SK-N-SH treated with all-trans-retinoic acid at 6 μM for 48 hours (cell line): ENCODE measurements around the gene SFMBT1.

ENCODE experiments used
- ATAC-seq: fragments of 200-7000 bp; cut with Tn5 transposase; 3 replicates; pipeline ENCODE4 v1.9.1; 2020; ENCODE audit warnings: mild to moderate bottlenecking, moderate library complexity
- ARNTL ChIP-seq: fragments of 450-650 bp; formaldehyde crosslinking; IDR thresholded peaks from 2 replicates; pipeline ENCODE4 v1.5.0; 2020; ENCODE audit warnings: low read depth, mild to moderate bottlenecking, moderate library complexity, borderline replicate concordance
- CSDC2 ChIP-seq: fragments of 250-450 bp; sonication (Bioruptor Pico); IDR thresholded peaks from 2 replicates; pipeline ENCODE4 v1.5.0; 2020; ENCODE audit warnings: mild to moderate bottlenecking, moderate library complexity
- ESRRG ChIP-seq: fragments of 250-450 bp; sonication (Bioruptor Pico); IDR thresholded peaks from 2 replicates; pipeline ENCODE4 v1.6.1; 2021; ENCODE audit warnings: mild to moderate bottlenecking
- GLIS3 ChIP-seq: fragments of 250-450 bp; sonication (Bioruptor Pico); IDR thresholded peaks from 2 replicates; pipeline ENCODE4 v1.5.0; 2020; ENCODE audit warnings: mild to moderate bottlenecking, moderate library complexity
- ISL1 ChIP-seq: fragments of 250-450 bp; sonication (Bioruptor Pico); IDR thresholded peaks from 2 replicates; pipeline ENCODE4 v2.1.2; 2022; ENCODE audit warnings: mild to moderate bottlenecking, moderate library complexity
- OSR1 ChIP-seq: fragments of 250-450 bp; sonication (Bioruptor Pico); IDR thresholded peaks from 2 replicates; pipeline ENCODE4 v1.8.0; 2022; ENCODE audit warnings: moderate library complexity, mild to moderate bottlenecking, inconsistent platforms
- PPARA ChIP-seq: fragments of 250-450 bp; sonication (Bioruptor Pico); IDR thresholded peaks from 2 replicates; pipeline ENCODE4 v1.5.0; 2020; ENCODE audit warnings: mild to moderate bottlenecking, borderline replicate concordance
- RARB ChIP-seq: fragments of 250-450 bp; sonication (Bioruptor Pico); IDR thresholded peaks from 2 replicates; pipeline ENCODE4 v1.8.0; 2021; ENCODE audit warnings: mild to moderate bottlenecking, moderate library complexity
- SNAI2 ChIP-seq: fragments of 250-450 bp; sonication (Bioruptor Pico); IDR thresholded peaks from 2 replicates; pipeline ENCODE4 v1.5.0; 2020; ENCODE audit warnings: mild to moderate bottlenecking, moderate library complexity
- TCF4 ChIP-seq: fragments of 250-450 bp; sonication (Bioruptor Pico); IDR thresholded peaks from 2 replicates; pipeline ENCODE4 v1.8.0; 2021; ENCODE audit warnings: mild to moderate bottlenecking, moderate library complexity, borderline replicate concordance
- TOX ChIP-seq: fragments of 250-450 bp; sonication (Bioruptor Pico); IDR thresholded peaks from 2 replicates; pipeline ENCODE4 v1.8.0; 2021; ENCODE audit warnings: mild to moderate bottlenecking, moderate library complexity, borderline replicate concordance
- ZC3H10 ChIP-seq: fragments of 250-450 bp; sonication (Bioruptor Pico); IDR thresholded peaks from 2 replicates; pipeline ENCODE4 v1.5.1; 2021; ENCODE audit warnings: mild to moderate bottlenecking, moderate library complexity
- ZFP3 ChIP-seq: fragments of 250-450 bp; sonication (Bioruptor Pico); IDR thresholded peaks from 2 replicates; pipeline ENCODE4 v1.5.0; 2020; ENCODE audit warnings: mild to moderate bottlenecking, moderate library complexity
- ZFP30 ChIP-seq: fragments of 450-650 bp; formaldehyde crosslinking; IDR thresholded peaks from 2 replicates; pipeline ENCODE4 v1.5.0; 2022; ENCODE audit warnings: mild to moderate bottlenecking, moderate library complexity
- ZNF565 ChIP-seq: fragments of 450-650 bp; formaldehyde crosslinking; conservative IDR thresholded peaks from 2 replicates; pipeline ENCODE4 v1.5.0; 2020; ENCODE audit warnings: low read depth, mild to moderate bottlenecking, moderate library complexity
- ZNF70 ChIP-seq: fragments of 450-650 bp; formaldehyde crosslinking; IDR thresholded peaks from 2 replicates; pipeline ENCODE4 v1.5.0; 2020; ENCODE audit warnings: mild to moderate bottlenecking, moderate library complexity
- ZNF8 ChIP-seq: fragments of 450-650 bp; formaldehyde crosslinking; IDR thresholded peaks from 2 replicates; pipeline ENCODE4 v1.5.0; 2020; ENCODE audit warnings: mild to moderate bottlenecking, moderate library complexity
- TF ChIP-seq, protein P1 (sequence below): fragments of 250-450 bp; sonication (Bioruptor Pico); IDR thresholded peaks from 2 replicates; pipeline ENCODE4 v1.5.1; 2021; ENCODE audit warnings: mild to moderate bottlenecking, moderate library complexity
- TF ChIP-seq, protein P2 (sequence below): fragments of 250-450 bp; sonication (Bioruptor Pico); IDR thresholded peaks from 2 replicates; pipeline ENCODE4 v1.5.0; 2020; ENCODE audit warnings: mild to moderate bottlenecking, moderate library complexity
- TF ChIP-seq, protein P3 (sequence below): fragments of 250-450 bp; sonication (Bioruptor Pico); IDR thresholded peaks from 2 replicates; pipeline ENCODE4 v1.8.0; 2020; ENCODE audit warnings: mild to moderate bottlenecking, moderate library complexity, borderline replicate concordance
- TF ChIP-seq, protein P4 (sequence below): fragments of 250-450 bp; sonication (Bioruptor Pico); IDR thresholded peaks from 2 replicates; pipeline ENCODE4 v1.8.0; 2021; ENCODE audit warnings: low read depth, mild to moderate bottlenecking, moderate library complexity, borderline replicate concordance

Gene SFMBT1

DNA sequence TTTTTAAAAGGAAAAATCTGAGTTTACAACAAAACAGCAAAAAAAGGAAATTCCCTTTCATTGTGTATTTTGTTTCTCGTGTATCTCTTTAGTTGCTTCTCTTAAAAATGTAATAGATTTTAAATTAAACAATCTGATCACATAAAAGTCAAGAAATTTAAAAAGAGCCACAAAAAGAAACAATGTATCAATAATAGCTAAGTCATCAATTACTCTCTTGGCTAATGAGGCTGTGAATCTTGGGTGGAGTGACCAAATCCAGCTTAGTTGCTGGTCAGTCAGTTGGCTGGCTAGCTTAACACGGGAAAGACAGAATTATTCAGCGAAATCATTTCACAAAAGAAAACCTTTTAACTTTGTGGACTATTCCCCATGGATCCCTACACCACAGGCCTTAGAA lies 3.2 kb downstream of the SFMBT1 start (continued):
- TF ChIP-seq ZNF8 (CRISPR knock-in tag) (no peak), ZFP3 (CRISPR knock-in tag) (no peak), ISL1 (CRISPR knock-in tag) (no peak)

DNA sequence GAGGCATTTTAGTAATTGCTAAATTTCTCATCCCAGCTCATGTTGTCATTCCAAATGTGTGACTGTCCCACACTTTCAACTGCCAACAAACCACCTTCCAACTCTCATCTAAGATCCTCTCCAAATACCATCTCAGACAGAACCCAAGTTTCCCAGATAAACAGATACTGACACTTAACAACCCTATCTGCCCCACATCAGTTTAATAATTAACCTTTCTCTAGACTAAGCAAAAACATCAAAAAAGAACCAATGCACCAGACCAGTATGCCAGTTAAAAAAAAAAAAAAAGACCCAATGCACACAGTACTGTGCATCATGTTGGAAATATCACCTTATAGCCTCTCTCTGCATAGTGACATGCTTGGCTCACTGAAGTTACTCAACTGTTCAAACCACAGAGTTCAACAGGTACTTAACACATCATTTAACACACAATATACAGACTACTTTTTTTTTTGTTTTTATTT lies 5.5 kb downstream of the SFMBT1 start:
- TF ChIP-seq ISL1 (CRISPR knock-in tag): no peak
- no peak for TF ChIP-seq RARB (CRISPR knock-in tag)
- TF ChIP-seq ZC3H10 (CRISPR knock-in tag): no peak
- TF ChIP-seq, protein P1, sequence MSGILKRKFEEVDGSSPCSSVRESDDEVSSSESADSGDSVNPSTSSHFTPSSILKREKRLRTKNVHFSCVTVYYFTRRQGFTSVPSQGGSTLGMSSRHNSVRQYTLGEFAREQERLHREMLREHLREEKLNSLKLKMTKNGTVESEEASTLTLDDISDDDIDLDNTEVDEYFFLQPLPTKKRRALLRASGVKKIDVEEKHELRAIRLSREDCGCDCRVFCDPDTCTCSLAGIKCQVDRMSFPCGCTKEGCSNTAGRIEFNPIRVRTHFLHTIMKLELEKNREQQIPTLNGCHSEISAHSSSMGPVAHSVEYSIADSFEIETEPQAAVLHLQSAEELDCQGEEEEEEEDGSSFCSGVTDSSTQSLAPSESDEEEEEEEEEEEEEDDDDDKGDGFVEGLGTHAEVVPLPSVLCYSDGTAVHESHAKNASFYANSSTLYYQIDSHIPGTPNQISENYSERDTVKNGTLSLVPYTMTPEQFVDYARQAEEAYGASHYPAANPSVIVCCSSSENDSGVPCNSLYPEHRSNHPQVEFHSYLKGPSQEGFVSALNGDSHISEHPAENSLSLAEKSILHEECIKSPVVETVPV (CRISPR knock-in tag): no peak
- TF ChIP-seq ZFP30 (CRISPR knock-in tag): no peak
- no peak for TF ChIP-seq CSDC2 (CRISPR knock-in tag)
- TF ChIP-seq, protein P2, sequence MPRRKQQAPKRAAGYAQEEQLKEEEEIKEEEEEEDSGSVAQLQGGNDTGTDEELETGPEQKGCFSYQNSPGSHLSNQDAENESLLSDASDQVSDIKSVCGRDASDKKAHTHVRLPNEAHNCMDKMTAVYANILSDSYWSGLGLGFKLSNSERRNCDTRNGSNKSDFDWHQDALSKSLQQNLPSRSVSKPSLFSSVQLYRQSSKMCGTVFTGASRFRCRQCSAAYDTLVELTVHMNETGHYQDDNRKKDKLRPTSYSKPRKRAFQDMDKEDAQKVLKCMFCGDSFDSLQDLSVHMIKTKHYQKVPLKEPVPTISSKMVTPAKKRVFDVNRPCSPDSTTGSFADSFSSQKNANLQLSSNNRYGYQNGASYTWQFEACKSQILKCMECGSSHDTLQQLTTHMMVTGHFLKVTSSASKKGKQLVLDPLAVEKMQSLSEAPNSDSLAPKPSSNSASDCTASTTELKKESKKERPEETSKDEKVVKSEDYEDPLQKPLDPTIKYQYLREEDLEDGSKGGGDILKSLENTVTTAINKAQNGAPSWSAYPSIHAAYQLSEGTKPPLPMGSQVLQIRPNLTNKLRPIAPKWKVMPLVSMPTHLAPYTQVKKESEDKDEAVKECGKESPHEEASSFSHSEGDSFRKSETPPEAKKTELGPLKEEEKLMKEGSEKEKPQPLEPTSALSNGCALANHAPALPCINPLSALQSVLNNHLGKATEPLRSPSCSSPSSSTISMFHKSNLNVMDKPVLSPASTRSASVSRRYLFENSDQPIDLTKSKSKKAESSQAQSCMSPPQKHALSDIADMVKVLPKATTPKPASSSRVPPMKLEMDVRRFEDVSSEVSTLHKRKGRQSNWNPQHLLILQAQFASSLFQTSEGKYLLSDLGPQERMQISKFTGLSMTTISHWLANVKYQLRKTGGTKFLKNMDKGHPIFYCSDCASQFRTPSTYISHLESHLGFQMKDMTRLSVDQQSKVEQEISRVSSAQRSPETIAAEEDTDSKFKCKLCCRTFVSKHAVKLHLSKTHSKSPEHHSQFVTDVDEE (CRISPR knock-in tag): no peak
- TF ChIP-seq ARNTL (CRISPR knock-in tag): no peak
- TF ChIP-seq ZNF565 (CRISPR knock-in tag): no peak
- TF ChIP-seq SNAI2: no peak
- no peak for TF ChIP-seq ZFP3 (CRISPR knock-in tag)
- TF ChIP-seq, protein P3, sequence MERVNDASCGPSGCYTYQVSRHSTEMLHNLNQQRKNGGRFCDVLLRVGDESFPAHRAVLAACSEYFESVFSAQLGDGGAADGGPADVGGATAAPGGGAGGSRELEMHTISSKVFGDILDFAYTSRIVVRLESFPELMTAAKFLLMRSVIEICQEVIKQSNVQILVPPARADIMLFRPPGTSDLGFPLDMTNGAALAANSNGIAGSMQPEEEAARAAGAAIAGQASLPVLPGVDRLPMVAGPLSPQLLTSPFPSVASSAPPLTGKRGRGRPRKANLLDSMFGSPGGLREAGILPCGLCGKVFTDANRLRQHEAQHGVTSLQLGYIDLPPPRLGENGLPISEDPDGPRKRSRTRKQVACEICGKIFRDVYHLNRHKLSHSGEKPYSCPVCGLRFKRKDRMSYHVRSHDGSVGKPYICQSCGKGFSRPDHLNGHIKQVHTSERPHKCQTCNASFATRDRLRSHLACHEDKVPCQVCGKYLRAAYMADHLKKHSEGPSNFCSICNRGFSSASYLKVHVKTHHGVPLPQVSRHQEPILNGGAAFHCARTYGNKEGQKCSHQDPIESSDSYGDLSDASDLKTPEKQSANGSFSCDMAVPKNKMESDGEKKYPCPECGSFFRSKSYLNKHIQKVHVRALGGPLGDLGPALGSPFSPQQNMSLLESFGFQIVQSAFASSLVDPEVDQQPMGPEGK: no peak
- no peak for TF ChIP-seq OSR1 (CRISPR knock-in tag)
- TF ChIP-seq ZNF8 (CRISPR knock-in tag): no peak
- no peak for TF ChIP-seq PPARA (CRISPR knock-in tag)
- no peak for TF ChIP-seq ESRRG
- no peak for TF ChIP-seq TCF4 (CRISPR knock-in tag)
- no peak for TF ChIP-seq TOX (CRISPR knock-in tag)
- no peak for TF ChIP-seq ZNF70 (CRISPR knock-in tag)
- TF ChIP-seq, protein P4, sequence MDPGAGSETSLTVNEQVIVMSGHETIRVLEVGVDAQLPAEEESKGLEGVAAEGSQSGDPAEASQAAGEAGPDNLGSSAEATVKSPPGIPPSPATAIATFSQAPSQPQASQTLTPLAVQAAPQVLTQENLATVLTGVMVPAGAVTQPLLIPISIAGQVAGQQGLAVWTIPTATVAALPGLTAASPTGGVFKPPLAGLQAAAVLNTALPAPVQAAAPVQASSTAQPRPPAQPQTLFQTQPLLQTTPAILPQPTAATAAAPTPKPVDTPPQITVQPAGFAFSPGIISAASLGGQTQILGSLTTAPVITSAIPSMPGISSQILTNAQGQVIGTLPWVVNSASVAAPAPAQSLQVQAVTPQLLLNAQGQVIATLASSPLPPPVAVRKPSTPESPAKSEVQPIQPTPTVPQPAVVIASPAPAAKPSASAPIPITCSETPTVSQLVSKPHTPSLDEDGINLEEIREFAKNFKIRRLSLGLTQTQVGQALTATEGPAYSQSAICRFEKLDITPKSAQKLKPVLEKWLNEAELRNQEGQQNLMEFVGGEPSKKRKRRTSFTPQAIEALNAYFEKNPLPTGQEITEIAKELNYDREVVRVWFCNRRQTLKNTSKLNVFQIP: no peak
- ATAC-seq: no peak

DNA sequence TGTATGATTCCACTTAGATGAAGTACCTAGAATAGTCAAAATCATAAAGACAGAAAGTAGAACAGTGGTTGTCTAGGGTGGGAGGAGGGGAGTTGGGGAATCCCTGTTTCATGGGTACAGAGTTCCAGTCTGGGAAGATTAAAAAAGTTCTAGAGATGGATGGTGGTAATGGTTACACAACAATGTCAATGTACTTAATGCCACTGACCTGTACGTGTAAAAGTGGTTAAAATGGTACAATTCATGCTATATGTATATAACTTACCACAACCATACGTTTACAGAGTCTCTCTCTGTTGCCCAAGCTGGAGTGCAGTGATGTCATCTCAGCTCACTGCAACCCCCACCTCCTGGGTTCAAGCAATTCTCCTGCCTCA lies 6.5 kb downstream of the SFMBT1 start:
- ATAC-seq: no peak

More for the DNA sequence above, 6.5 kb downstream of the SFMBT1 start:
- TF ChIP-seq ZFP30 (CRISPR knock-in tag) (no peak), RARB (CRISPR knock-in tag) (no peak), OSR1 (CRISPR knock-in tag) (no peak), GLIS3 (CRISPR knock-in tag) (no peak), ZNF8 (CRISPR knock-in tag) (no peak), ZFP3 (CRISPR knock-in tag) (no peak), ZNF70 (CRISPR knock-in tag) (no peak), ZNF565 (CRISPR knock-in tag) (no peak), ARNTL (CRISPR knock-in tag) (no peak), CSDC2 (CRISPR knock-in tag) (no peak)
- TF ChIP-seq, protein P2 (CRISPR knock-in tag): no peak
- TF ChIP-seq, protein P1 (CRISPR knock-in tag): no peak
